ENCODE measurements around the gene KCNB1. TPM values are rescaled to one million over a fixed set of nuclear protein-coding genes. Genes with fewer than 3 reads are reported as not detected.
A peak's percentile ranks its signal among the peaks of the same experiment; 100 is the strongest.
"Not testable (repeated sequence)": the region's sequence is repeated elsewhere in the genome, so short reads cannot be mapped to it uniquely, and the experiment has no call there.

The KCNB1 gene
- total RNA-seq, 1 donor from 2014 or later = 1.1 TPM

GRCh38 chr20:49419785-49420184 is 62.7 kb downstream of the KCNB1 start:
- intact Hi-C loops (cut with DNase I) = no loop called here
- ATAC-seq (ENCODE audit: poor library complexity) (no peak), DNase-seq (no peak)

- intact Hi-C loops (cut with DNase I) = no loop called here
- peak; percentile 10 for ATAC-seq (ENCODE audit: poor library complexity)
- no peak for DNase-seq
These were observed 63.7 kb downstream of the KCNB1 start for GRCh38 chr20:49418809-49419208.

DNA sequence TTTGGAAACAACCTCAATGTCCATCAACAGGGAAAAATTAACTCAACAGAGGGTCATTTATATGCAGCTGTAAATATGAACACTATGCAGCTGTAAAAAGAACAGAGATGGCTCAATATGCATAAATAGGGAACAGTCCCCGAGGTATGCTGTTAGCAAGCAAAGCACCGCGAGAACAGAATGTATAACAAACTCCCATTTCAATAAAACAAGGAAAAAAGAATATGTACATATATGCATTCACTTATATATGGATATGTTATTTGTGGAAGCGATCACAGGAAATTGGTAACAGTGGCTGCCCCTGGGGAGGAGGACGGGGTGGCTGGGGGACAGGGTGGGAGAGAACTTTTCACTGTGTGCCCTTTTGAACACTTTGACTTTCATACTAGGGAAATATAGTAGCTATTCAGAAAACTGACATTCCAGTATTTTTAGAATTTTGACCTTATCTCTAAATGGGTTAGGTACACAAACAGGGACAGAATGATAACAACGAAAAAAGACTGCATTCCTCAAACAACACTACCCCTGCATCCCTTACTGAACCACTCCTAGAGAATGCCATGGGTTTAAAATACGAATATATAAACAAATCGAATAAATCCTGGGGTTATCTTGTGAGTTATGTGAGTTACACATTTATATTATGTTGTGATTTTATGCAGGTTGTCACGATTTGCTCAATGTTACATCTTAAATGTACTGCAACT is 64.5 kb downstream of the KCNB1 start:
- intact Hi-C loops (cut with DNase I) = no loop called here
- no peak for DNase-seq
- no peak for ATAC-seq (ENCODE audit: poor library complexity)

DNA sequence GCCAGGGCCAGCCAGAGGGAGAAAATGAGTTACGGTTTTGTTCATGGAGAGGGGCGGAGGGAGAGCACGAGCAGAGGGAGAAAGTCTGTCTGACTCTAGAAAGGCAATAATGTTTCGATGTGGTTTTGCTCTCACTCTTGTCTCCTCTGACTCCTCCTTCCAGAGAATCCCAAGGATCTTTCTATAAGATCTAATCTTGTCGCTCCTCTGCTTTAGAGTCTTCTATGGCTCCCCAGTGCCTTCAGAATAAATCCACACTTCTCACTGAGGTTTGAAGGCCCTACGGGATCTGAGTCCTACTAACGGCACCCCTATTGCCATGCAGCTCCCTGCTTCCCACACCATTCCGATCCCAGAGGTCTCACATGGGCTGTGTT is 66.8 kb downstream of the KCNB1 start:
- DNase-seq (no peak), ATAC-seq (ENCODE audit: poor library complexity) (no peak)
- intact Hi-C loops (cut with DNase I) = no loop called here

- no peak for DNase-seq
- intact Hi-C loops (cut with DNase I) = no loop called here
- ATAC-seq (ENCODE audit: poor library complexity) = no peak
These were observed 67.3 kb downstream of the KCNB1 start for GRCh38 chr20:49415005-49415667.

- no peak for DNase-seq
- ATAC-seq (ENCODE audit: poor library complexity) = no peak
- intact Hi-C loops (cut with DNase I) = no loop called here
These were observed 68.8 kb downstream of the KCNB1 start for GRCh38 chr20:49413677-49414076.

DNA sequence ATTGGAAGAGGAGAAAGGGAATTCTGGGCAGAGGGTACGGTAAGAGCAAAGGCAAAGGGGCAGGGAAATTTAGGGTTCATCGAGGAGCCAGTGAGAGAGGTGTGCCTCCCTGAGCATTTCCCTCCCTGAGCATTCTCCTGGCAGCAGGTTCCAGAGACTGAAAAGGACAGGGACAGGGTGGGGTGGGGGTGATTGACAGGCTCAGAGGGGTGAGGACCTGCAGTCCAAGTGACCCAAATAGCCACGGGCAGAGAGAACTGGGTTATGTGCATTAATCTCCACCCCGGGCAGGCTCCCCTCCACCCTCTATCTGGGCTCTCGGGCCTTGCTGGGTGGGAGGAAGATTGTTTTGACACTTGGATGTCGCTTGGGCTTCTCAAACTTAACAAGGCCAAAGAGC is 69.5 kb downstream of the KCNB1 start:
- intact Hi-C loops (cut with DNase I) = no loop called here
- DNase-seq = no peak
- ATAC-seq (ENCODE audit: poor library complexity) = no peak

DNA sequence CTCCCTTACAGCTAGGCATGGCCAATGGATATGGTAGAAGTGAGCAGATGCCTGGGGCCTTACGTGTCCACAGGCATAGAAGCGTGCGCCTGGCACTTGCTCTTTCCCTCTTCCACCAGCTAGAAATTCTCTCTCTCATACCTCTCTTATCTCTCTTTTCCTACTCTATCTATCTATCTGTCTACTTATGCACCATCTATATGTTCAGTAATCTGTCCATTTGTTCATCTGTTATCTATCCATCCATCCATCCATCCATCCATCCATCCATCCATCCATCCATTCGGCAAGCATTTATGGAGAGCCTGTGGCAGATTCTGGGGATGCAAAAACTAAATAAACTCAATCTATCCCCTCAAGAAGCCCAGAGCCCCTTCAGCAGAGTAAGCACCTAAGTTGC is 70.2 kb downstream of the KCNB1 start:
- ATAC-seq (ENCODE audit: poor library complexity) (no peak), DNase-seq (no peak)
- intact Hi-C loops (cut with DNase I) = no loop called here

DNA sequence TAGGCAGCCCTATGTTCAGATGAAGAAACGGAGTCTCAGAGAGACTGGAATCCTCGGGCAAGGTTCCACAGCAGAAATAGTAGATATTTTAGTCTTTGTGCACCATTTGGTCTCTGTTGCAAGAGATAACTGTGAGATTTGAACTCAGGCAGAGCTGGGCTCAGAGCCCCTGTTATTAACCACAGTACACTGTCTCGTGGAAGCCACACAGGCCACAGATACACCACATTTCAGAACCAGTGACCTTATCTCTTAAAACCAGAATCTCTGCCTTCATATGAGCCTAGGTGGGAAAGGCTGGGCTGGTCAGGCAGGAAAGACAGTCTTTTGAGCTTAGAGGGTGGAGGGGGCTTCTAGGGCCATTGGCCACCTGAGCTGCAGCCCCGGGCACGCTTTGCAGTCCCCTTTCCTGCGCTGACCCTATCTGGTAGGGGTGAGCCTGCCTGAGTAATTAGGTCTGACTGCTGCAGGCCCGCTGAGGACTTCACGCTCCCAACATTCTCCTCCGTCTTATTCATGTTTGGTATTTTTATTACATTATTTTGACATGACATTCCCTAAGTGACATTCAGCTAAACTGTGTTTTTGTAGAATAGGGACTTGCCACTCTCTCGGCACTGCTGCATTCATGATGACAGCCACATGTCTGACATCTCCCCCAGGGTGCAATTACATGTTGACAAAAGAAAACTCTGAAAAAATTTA is 71.1 kb downstream of the KCNB1 start:
- no peak for ATAC-seq (ENCODE audit: poor library complexity)
- intact Hi-C loops (cut with DNase I) = no loop called here

DNA sequence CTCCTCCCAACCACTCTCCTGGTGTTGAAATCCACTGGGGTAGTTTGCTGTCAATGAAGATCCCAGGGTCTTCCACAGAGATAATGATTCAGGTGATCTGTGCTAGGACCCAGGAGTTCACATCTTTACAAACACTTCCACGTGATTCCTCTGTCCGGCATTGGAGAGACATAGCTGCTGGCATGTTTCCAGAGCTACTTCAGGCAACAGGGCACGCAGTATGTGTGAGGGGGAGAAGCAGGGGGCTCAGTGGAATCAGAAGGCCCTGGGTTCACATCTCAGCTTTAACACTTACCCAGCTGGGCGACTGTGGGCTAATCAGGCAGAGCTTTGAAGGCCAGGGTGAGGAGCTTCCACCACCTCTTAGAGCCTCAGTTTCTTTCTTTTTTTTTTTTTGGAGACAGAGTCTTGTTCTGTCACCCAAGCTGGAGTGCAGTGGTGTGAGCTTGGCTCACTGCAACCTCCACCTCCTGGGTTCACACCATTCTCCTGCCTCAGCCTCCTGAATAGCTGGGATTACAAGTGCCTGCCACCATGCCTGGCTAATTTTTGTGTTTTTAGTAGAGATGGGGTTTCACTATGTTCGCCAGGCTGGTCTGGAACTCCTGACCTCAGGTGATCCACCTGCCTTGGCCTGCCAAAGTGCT is 72.4 kb downstream of the KCNB1 start:
- DNase-seq; ATAC-seq (ENCODE audit: poor library complexity); intact Hi-C loops (cut with DNase I): not testable (repeated sequence)

More for the DNA sequence above, 71.1 kb downstream of the KCNB1 start:
- DNase-seq = no peak

DNA sequence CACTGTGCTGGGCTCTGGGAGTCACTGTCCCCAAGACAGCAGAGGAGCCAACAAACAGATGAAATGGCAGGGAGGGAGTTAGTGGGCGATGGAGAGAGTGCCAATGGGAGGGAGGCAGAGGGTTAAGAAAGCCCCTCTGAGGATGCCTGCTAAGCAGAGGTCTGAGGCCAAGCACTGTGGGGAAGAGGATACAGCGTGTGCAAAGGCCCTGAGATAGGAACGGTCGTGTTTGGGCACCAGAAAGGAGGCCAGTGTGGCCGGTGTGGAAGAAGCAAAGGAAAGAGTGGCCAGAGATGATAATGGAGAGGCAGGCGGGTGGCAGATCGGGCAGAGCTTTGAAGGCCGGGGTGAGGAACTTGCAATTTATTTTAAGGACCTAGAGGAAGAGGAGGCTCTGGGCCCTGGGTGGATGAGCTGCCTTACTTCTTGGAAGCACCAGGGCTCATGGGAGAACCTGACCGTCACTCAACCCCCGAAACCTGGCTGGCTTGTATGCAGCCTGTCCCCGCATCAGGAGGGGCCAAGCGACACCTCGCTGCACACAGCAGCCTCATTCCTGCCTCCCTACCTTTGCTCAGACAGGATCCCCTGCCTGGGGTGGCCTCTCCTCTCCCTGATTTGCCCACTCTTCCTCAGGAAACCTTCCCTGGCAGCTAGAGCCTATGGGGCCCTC is 73.0 kb downstream of the KCNB1 start:
- DNase-seq = no peak
- no peak for ATAC-seq (ENCODE audit: poor library complexity)
- intact Hi-C loops (cut with DNase I) = no loop called here

GRCh38 chr20:49408509-49409104 is 73.9 kb downstream of the KCNB1 start:
- ATAC-seq (ENCODE audit: poor library complexity) = no peak
- intact Hi-C loops (cut with DNase I) = no loop called here

GRCh38 chr20:49406666-49407065 is 75.8 kb downstream of the KCNB1 start:
- DNase-seq (no peak), ATAC-seq (ENCODE audit: poor library complexity) (no peak)
- intact Hi-C loops (cut with DNase I) = no loop called here

More at GRCh38 chr20:49408509-49409104, 73.9 kb downstream of the KCNB1 start:
- no peak for DNase-seq

GRCh38 chr20:49405696-49406095 is 76.8 kb downstream of the KCNB1 start:
- intact Hi-C loops (cut with DNase I) = no loop called here
- DNase-seq (no peak), ATAC-seq (ENCODE audit: poor library complexity) (no peak)

DNA sequence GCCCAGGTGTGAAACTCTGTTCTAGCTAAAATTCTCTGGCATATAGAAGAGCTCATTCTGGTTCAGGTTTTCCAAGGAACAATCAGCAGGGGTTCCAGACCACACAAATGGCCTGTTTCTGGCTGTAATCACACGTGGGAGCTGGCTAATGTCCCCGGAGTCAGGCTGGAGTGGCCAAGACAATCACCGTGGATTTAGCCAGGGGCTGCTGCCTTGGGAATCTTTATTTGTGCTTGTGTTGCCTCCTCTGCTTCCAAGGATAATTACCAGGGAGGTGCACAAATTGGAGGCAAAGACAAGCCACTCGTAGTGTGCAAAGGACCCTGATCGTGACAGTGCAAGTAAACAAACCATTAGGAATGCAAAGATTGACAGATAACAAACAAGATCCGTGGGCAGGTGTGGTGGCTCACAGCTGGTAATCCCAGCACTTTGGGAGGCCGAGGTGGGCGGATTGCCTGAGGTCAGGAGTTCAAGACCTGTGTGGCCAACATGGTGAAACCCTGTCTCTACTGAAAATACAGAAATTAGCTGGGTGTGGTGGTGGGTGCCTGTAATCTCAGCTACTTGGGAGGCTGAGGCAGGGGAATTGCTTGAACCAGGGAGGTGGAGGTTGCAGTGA is 77.3 kb downstream of the KCNB1 start:
- intact Hi-C loops (cut with DNase I) = no loop called here
- ATAC-seq (ENCODE audit: poor library complexity) (no peak), DNase-seq (no peak)

DNA sequence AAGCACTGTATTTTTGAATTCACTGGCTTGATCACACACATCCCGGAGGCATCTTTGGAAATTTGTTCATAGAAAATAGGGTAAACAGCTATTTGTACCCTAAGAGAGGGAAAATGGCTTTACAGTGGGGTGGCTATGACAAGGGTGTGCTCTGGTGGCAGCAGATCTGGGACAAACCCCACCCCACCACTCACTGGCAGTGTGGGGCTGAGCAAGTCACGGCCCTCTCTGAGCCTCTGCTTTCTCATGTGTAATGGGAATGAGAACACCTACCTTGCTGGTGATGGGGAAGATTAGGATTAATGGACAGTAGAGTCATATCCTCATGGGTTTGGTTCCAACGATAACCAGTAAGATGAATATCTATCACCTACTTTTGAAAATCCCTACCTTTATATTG is 78.0 kb downstream of the KCNB1 start:
- intact Hi-C loops (cut with DNase I) = no loop called here
- DNase-seq (no peak), ATAC-seq (ENCODE audit: poor library complexity) (no peak)

DNA sequence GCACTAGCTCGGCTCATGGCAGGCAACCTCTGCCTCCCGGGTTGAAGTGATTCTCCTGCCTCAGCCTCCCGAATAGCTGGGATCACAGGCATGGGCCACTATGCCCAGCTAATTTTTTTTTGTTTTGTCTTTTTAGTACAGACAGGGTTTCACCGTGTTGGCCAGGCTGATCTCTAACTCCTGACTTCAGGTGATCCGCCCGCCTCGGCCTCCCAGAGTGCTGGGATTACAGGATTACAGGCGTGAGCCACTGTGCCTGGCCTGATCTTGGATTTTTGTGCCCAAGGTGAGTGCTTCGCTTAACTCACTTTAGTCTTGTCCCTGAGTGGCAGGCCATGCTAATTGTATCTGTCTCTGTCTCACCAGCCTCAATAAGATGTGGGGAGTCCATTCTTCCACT is 78.6 kb downstream of the KCNB1 start:
- intact Hi-C loops (cut with DNase I) = no loop called here

GRCh38 chr20:49403012-49403411 is 79.5 kb downstream of the KCNB1 start:
- intact Hi-C loops (cut with DNase I) = no loop called here
- ATAC-seq (ENCODE audit: poor library complexity) (no peak), DNase-seq (no peak)

More for the DNA sequence above, 78.6 kb downstream of the KCNB1 start:
- DNase-seq = no peak
- no peak for ATAC-seq (ENCODE audit: poor library complexity)

Data from Right ventricle myocardium superior (tissue), 1 donor.